Mesenteric fat pad (tissue), 1 donor: Measurements from ENCODE around the gene VPS13C. TPM values are rescaled to one million over a fixed set of nuclear protein-coding genes. Genes with fewer than 3 reads are reported as not detected.

Experiments
- DNase-seq: peaks from one replicate; pipeline ENCODE4 v3.0.0-alpha.2; 2020; ENCODE audit warnings: low spot score
- total RNA-seq: library from RNA; stranded (reverse); fragmentation: NEBNext Ultra II Directional; extraction: Animal tissue kit (Norgen Biotek cat#: 25700); gene quantifications from one replicate; pipeline ENCODE4 v1.2.1, GENCODE V29; 2021
- donor health status: DM: yes; HTN: yes; CAD: no.

The VPS13C gene
- total RNA-seq, 1 donor from 2014 or later: 66.7 TPM

DNA sequence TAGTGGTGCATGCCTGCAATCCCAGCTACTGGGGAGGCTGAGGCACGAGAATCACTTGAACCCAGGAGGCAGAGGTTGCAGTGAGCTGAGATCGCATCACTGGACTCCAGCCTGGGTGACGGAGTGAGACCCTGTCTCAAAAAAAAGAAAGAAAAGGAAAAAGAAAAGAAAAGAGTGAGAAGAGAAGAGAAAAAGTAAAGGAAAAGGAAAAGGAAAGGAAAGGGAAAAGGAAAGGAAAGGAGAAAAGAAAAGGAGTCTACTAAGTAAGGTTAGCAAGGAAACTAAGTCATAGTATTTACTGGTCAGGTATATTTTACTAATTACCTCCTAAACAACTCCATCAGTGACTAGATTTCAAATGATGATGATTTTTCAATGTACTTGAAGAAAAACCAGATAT is 198.3 kb downstream of the VPS13C start:
- no peak for DNase-seq

DNA sequence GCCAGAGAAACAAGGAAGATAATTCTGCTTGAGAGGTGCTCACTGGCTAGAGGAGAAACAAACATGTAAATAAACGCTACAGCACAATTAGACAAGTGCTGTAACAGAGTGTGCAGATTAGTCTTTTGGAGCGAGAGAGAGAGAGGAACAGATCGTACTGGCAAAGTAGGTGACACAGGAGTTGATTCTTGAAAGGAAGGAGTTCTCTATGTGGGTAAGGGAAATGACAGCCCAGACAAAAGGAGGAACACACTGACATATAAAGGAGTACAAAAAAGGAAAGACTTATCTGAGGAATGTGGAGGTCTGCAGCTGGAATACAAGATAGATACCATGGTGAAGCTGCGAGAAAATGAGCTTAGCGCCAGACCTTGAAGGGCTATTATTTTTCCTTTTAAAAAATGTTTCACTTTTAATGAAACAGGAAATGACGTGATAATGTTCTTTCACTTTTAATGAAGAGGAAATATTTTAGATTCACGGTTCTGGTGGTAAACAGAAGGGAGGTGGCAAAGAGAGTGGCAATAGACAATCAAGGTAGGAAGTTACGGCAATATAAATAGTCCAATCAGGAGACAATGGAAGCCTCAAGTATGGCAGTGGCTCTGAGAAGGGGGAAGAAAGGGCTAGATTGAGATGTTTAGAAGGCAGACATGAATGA is 202.9 kb downstream of the VPS13C start:
- DNase-seq: no peak

DNA sequence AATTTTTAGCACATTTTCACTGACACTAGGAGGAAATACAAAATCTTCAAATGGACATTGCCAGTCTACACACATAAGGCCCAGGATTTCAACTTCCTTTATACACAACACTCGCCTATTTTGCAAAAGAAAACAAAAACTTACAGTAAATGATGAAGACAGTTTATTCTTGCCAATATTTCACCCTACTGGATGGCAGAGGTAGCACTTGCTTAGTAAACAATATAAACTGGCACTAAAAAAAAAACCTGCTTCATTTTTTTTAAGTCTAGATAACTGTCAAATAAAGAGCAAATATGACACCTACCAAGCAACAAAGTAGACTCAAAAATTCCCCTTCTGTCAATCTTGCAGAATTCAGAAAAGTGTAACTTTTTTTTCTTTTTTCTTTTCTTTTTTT is 204.0 kb downstream of the VPS13C start:
- no peak for DNase-seq

DNA sequence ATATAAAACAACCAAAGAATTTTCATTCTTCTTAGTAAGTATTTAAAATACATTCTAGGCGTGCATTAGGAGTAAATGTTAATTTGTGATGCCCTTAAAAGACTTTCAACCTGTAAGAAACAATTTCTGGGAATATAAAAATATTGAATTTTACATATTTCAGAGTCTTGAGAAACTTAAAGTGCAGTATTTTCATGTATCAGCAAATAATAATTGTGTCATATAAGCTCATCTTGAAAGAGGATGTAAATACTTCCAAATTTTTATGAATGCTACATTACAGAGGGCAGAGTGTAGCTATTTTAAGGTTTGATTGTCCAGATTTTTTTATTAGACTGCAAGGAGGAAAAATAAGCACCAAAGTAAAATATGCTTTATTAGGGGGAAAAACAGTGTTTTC is 207.1 kb downstream of the VPS13C start:
- DNase-seq: no peak

DNA sequence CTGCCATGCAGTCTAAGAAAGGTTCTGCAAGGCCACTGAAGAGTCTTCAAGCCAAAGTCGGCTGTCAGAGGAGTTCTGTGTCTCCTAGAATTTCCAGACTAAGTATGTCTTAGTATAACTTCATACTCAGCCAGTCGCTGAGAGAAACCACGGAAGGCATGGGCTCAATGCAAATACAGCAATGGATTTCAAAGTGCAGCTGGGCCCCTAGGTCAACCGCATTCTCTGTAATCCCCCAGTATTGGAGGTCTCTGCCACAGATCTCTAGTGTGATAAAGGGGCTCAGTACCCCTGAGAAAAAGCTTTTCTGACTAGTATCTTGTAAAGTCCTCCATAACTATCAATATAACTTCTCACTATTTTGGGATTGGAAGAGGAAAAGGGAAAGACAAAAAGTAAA is 208.3 kb downstream of the VPS13C start:
- no peak for DNase-seq

DNA sequence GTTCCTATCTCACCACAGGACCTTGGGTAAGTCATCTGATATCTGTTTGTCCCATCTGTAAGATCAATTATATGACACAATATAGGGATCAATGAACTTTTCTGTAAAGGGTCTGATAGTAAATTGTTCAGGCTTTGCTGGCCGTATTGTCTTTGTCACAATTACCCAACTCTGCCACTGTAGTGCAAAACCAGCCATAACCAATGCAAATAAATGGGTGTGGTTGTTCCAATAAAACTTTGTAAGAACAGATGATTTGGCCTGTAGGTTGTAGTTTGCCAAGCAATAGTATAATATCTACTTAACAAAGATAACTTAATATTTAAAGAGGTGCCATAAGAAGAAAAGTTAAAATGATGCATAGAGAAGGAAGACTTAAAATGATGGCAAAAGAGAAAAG is 210.8 kb downstream of the VPS13C start:
- DNase-seq: no peak

DNA sequence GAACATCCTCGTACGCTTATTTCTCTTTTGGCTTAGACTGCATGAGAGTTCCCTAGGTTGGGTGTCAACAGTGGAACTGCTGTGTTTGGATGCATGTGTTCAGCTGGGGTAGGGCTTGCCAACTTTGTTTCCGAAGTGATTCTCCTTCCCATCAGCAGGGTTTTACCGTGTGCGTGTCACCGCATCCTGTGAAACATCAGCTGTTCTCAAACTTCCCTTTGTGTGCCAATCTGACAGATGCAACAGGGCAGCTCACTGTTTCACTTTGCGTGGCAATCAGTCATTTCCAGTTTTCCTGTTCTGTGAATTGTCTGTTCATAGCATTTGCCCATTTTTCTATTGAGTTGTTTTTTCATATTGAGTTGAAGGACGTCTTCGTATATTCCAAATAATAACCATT is 218.8 kb downstream of the VPS13C start:
- no peak for DNase-seq

DNA sequence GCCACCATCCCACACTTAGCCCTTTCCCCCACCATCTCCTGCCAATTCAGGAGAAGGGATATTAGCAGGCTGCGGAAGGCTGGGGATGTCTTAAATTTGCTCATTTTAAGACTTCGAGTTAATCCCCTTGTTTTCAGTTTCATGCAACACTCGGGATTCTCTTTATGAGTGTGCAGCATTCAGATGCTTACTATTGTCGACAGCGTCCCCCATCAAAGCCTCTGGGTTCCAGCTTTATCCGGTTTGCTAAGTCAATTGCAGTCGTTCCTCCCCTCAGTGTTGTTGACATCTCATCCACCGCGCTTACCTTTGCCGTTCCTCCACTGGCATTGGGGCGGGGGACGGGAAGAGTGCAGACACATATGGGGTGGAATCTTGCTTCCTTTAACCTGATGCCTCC is 220.2 kb downstream of the VPS13C start:
- no peak for DNase-seq

DNA sequence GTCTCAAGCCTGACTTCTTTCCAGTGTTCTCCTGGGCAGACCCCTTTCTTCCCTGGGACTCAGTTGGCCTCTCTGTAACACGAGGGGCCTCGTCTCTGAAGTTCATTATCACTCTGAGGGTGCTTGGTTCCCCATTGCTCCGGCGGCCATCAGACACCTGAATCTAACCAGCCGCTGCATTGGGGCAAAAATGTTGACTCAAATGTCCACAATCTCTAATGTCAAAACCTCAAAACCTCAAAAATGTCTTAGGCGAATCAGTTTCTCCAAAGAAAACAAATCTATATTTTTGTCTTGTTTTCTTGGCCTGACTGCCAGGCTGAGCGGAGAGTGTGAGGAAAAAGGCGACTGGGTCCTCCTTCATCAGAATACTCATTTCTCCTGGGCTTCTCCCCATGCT is 220.7 kb downstream of the VPS13C start:
- no peak for DNase-seq

DNA sequence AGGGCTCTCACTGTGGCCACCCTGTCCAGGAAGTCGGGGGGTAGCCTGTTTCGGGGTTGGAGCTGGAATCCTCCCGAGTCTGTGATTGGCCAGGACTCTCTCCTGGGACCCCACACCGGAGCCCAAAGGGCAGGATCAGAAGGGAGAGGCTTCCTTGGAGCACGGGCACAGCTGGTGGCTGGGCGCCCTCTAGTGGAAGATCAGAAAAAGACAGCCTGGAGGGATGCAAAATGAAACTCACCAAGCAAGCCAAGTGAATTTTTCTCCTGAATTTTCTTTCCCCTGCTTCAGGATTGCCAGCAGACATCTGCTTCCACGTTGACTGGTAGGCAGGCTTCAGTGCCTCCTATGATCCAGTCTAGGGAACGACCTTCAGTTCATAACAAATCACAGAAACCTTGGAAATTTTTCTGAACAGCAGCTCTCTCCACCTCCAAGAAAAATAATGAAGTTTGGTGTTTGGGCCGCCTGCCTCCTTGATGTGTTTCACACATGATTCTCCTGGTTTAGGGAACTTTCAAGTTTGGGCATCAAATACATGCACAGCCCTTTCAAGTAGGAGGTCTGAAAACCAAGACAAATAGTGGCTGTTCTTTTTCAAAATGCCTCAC is 224.6 kb downstream of the VPS13C start:
- DNase-seq: no peak

DNA sequence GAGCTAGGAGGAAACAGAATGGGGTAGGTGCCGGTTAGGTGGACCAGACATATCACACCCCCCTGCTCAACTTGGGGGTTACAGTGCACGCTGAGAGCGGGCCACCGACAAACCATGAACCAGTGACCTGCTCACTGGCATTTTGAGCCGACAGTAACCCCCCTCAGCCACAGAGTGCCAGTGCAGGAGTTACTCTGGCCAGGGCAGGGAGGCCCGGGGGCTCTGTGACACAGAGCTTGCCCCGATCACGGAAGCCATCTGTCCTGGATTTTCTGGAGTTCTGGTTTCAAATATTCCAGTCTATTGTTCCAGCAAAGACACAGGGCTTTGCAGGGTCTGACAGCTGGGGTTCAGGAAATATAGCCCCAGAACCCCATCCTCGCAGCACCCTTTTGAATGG is 225.2 kb downstream of the VPS13C start:
- no peak for DNase-seq

DNA sequence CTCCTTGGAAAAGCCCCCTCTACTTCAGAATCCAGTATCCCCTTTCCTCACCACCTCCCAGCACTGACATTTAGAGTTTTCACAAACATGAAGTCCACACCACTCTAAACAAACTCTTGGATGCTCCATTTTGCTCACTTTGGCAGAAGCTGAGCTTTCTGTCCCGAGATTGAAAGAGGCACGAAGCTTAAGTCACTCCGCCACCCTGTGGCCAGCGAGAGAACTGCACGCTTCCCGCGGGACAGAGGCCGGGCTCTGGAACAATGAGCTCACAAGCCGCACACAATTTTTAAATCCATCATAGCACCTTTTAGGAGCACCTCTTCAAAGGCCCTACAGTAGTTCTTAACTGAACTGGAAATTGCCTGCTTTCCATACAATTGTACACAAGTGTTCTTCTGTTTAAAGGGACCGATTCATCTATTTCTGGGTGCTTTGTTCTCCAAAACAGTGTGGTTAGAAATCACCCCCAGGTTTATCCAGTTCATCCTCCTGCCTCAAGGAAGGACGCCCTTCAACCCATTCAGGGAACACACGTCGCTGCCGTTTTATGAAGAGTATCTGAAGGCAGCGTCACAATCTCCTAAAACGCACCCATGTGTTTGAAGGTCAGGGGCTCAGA is 226.1 kb downstream of the VPS13C start:
- DNase-seq: no peak

DNA sequence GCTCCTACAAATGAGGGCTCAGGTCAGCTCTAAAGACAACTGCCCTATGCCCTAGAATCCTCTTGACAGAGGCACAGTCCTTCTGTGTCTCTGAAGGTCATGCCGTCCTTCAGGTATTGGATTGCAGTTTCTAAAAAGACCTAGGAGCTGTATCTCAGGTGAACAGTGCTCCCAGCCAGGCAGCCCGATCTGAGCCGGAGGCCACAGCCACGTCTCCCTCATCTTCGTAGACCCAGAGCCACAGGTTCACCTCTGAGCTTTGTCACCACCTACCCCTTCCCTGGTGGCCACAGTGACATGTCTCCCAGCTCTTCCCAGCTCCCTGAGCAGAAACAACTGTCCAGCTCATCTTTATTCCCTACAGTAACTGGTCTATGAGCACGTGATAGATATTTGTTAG is 228.0 kb downstream of the VPS13C start:
- DNase-seq: no peak

DNA sequence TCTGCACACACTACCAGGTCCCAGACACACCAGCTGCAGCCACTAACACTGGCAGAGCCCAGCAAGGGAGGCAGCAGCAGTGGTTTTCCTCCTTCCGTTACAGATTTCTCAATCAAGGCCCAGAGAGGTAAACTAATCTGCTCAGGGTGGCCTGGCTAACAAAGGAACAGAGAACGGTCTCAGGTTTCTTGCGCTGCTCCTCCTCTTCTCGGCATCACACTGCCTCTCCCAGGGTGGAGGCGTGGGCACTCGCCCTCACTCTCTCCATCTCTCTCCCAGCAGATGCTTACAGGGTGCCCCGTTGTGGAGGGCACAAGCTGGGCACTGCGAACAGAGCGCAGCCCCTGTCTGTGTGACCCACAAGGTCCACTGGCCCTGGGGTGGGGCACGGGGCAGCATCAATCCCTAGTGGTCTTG is 228.7 kb downstream of the VPS13C start:
- no peak for DNase-seq

DNA sequence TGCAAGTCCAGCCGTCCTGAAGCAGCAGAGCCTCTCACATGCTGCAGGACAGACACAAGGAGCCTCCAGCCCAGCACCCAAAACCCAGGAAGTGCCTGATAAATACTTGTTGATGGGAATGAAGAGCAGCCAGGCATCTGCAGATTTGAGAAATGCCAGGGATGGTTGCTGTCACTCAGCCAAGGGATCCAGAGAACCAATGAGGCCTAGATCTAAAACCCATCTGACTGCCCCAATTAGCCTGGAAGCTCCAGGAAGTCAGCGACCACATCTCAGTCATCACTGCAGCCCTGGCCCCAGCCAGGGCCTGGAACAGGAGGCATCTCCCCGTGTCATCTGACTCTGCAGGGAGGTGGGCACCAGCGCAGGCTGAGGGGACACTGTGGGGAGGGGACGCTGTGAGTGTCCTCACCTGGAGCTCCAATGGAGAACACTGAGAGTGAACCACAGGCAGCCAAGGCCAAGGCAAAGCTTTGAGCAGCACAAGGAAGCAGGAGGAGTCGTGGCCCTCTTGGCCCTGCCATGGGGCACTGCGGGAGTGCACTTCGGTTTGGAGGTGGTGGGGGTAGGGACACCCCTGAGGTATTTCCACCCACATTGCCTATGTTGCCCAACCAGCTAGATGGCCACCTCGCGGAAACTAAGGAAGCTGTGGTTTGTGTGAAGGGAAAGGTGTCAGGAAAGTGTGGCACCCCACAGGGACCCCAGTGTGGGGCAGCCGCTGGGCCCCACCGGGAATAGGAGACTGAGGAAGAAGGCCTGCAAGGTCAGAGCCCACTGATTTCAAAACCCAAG is 229.5 kb downstream of the VPS13C start:
- DNase-seq: no peak

DNA sequence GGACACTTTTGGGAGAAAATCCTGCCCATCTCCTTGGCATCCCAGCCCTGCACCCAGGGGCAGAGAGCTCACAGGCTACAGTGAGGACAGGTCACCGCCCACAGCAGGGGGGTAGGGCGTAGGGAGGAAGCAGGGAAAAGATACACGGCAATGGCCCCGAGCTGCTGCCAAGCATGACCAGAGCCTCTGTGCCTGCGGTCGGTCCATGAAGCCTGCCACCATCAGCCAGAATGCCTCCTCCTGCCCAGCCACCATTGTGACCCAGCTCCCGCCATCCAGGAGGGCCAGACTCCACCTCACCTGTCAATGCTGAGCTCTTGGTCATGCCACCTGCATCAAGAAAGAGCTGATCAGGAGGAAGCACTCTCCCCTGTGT is 230.7 kb downstream of the VPS13C start:
- DNase-seq: no peak

DNA sequence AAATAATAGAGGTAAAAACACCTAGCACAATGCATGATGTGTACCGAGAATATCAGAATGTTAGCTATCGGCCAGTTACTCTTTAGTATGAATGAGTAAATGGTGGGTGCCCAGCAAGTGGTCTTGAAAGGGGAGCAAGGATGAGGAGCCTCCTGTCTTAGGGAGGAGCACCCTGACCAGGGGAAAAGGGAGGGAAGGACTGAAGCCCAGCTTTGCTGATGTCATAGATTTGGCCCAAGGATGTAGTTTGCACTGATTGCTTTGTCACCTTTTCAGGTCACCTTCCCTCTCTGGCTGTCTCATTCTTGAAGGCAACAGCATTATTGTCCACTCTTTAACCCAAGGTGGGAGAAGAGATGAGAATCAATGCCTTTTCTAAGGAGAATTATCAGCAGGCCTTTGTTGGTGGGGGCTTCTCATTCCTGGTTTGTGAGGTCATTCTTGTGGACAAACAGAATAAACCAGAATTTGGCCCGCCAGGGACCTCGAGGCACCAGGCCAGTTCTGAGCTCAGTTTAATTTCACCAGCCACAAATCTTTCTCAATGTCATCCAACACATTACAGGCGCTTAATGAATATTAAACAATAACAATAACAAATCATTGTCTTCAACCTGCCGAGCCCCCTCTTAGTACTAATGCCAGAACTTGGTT is 231.3 kb downstream of the VPS13C start:
- DNase-seq: no peak

DNA sequence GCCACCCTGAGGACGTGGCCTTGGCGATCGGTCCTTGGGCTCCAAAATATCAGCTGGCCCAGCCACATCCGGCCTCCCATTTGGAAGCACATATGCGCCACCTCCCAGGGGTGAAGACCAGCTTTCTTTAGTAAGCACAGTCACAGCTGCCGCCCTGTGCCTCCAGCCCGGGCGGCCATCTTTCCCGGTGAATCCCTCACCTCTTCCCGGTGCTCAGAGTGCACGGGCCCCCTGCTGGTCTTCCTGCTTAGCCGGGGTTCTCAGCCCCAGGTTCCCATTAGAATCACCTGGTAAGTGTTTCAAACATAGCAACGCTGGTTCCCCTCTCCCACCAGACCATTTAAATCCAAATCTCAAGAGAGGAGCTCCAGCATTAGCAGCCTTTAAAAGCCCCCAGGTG is 232.2 kb downstream of the VPS13C start:
- no peak for DNase-seq

DNA sequence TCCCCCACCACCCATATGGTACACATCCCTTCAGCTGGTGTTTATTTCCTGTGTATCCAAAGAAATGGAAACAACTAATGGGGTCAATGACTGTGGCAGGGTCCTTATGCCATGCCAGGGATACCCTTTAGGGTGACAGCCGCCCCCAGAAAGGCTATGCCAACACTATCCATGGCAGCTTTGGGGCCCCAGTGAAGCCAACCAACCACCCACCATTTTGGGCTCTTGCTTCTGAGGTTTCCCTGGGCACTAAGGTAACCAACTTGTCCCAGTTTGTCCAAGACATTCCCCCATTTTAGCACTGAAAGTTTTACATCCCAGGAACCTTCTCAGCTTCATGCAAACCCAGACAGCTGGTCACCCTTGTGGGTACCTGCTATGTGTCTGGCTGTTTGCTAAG is 233.1 kb downstream of the VPS13C start:
- DNase-seq: no peak

DNA sequence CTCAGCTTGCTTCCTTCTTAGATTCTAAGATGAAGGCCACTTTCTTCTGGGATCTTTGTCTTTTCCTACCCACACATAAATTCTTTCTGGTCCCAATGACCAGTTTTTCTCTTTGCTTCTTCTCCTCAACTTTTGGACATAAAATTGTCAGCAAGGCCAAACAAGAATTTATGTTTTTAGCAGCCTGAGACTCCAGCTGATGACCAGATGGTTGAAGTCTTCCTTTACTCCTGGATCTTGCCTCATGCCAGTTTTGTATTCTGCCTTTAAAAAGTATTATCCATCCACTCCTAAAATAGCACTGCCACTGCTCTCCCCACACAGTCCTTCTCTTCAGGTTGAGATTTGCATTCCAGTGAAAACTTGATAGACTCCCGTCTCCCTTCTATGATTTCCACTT is 236.0 kb downstream of the VPS13C start:
- no peak for DNase-seq

DNA sequence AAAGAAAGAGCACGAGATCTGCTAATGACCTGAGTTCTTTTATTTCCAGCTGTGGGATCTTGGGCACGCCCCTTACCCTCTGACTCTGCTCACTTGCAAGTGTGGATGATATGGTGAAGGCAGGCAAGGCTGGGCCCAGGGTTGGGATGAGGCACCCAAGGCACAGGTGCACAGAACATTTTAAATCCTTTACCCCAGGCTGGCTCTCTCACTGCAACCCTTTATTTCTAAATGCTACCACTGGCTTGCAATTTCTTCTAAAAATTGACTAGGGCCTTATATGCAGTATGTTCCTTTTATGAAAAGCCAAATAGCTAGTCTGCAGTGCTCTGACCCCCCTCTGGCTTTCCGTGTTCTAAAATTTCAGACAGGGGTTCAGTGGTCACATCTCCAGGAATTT is 237.7 kb downstream of the VPS13C start:
- DNase-seq: no peak

DNA sequence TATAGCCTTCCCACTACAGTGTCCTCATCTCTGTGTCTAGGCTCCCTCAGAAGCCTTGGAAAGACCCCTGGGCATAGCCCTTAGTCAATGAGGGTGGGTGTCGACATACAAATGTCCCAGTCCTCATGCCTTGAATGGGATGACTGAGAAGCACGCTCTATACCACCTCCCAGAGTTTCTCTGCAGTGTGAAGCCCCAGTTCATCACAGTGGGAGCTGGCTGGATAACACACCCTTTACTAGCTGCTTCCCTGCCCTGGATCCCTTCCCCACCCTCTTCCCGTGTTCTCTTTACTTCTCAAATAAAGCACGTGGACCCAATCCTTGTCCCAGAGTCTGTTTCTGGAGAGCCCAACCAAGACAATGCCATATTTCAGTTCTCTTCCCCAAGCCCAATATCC is 239.3 kb downstream of the VPS13C start:
- no peak for DNase-seq
